HG03097 (cell line): ENCODE measurements around the gene RBMS1.
"Not testable (repeated sequence)": the region's sequence is repeated elsewhere in the genome, so short reads cannot be mapped to it uniquely, and the experiment has no call there.

Experiments used
- ATAC-seq: cut with Tn5 transposase; IDR thresholded peaks from one replicate; pipeline ENCODE4 v1.9.1; 2021; ENCODE audit not compliant: unreplicated experiment, low FRiP score

The RBMS1 gene

DNA sequence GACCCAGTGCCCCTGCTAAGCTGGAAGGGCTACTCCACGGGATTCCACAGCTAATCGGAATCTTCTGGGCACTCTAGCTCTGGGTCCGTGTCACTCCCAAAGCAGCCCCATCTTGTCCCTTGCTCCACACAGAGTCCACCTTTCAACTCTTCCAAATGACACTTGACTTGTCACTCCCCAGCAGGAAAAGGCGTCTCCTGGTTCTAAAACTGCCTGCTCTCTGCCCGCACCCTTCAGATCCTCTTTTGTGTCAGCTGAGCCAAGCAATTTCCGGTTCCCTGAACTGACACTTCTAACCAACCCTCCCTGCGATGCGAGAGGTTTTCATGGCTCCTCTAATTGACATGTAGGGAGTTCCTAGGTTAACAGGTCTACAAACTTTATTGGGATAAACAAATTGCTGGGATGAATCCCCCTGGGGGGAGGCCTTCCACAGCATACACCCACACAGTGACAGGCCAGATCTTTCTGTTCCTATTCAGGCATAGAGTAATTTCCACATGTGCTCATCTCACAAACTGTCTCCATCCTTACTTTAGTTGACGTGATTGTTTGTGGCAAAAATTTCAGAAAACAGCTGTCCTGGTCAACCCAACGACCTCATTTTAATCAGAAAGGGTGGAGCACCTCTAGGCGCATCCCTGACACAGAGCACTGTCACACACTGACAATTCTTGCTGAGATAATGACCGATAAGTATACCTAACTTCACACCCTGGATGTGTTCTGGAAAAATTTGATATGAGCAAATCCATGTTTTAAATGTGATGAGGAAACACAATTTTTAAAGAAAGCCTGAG is 104.9 kb downstream of the RBMS1 start:
- peak; percentile 60 for ATAC-seq

DNA sequence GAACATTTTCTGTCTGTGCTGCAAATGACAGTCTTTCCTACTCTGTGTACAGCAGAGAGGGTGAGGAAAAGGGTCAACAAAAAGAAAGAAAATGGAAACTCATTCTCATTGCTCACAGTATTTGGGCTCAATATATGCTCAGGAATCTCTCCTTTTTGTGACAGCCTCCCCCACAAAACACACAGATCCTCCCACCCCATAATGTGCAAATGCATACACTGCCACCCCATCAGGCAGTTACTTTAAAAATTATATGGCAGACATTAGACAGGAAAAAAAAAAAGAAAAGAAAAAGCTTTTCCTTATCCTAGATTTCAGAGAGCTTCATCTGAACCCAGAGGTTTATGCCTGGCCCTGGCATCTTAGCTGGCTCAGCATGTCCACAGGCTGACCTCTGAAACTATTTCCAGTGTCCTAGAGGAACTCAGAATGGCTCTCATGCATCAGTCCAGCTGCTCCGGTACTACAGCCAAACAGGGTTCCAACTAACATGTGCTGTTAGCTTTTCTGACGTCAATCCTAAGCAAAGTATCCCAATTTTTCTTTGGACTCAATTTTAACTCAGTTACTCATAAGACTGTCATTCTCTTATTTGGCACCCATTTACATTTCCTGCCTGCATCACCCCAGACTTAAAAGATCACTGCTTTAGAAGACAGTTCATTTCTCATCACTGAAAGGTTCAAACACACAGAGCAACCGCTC is 105.9 kb downstream of the RBMS1 start:
- ATAC-seq = no peak

DNA sequence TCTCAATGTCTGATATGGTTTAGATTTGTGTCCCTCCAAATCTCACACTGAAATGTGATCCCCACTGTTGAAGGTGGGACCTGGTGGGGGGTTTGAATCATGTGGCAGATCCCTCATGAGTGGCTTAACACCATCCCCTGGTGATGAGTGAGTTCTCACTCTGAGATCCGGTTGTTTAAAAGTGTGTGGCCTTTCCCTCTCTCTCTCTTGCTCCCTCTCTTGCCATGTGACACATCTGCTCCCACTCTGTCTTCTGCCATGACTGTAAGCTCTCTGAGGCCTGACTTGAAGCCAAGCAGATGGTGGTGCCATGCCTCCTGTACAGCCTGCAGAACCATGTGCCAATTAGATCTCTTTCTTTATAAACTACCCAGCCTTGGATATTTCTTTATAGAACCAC is 108.8 kb downstream of the RBMS1 start:
- ATAC-seq = no peak

DNA sequence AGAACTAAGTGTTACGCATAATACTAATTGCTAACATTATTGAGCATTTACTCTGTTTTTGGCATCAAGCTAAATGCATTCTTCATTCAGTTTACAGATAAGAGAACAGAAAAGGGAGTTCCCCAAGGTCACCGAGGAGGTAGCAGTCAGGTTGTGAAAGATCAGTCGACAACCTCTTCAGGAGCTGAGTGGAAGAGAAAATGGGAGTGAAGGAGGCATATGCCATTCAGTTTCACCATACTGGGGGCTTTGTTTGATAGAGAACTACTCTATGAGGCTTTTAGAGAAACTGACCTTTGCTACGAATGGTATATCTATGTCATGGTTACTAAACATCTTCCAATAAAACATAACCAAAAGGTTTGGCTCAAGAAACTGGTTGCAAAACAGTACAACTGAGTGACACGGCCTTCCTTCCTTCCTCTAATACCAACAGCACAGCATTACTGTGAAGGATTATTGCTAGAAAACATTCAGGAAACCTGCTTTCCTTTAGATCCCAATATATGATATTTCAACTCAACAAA is 112.1 kb downstream of the RBMS1 start:
- no peak for ATAC-seq

DNA sequence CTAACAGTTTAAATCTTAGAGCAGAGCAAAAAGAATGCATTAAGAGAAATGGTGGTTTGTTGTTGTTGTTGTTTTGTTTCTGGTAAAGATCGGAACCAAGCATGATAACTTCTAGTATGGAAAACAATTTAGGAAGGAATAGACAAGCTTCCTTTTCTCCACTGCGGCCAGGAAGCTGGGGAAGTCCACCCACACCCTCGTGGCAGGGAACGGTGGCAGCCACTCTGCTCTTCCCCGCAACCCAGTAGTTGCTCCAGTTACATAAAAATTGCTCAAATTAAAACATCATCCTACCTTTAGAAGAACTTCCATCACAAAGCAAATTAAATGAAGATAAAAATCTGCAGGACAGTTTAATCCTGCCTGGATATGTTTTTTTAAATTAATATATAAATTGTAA is 113.0 kb downstream of the RBMS1 start:
- no peak for ATAC-seq

DNA sequence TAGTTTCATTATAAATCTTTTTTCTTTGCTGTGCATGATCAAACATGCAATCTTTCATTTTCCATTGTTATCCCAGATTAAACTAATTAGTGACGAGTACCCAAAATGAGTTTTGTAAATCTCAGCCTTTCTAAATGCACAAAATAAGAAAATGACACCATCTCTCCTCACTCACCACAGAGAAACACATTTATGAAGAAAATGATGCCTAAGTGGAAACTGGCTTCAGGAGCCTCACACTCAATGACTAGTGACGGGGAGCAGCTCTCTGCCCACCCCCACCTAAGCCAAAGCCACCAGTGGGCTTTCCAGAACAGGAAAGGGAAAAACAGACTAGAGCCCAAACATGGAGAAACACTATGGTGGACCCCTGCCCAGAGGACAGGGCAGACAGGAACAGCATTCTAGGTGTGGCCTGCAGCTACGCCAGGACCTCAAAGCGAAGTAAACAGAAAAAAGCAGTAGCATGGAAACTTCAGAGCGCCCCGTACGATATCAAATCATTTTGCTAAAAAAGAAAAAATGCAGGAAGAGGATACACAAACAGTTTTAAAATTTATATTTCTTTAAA is 113.5 kb downstream of the RBMS1 start:
- no peak for ATAC-seq

DNA sequence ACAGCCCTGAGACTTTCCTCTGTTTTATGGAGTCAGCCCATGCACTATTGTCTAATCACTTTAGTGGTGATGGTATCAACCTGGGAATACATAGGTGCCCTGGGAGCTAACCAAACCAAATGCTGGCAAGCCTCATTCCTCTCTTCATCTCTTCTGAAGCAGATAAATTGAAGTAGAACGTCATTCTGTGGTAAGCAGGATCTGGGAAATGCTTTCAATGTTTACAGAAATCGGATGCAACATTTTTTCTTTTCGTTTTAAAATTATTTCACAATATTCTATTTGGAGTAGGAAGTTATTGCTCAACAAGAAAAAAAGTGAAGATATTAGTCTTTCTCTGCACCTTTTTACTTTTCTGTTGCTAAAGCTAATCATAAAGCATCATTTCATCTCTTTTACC is 114.2 kb downstream of the RBMS1 start:
- ATAC-seq = no peak

DNA sequence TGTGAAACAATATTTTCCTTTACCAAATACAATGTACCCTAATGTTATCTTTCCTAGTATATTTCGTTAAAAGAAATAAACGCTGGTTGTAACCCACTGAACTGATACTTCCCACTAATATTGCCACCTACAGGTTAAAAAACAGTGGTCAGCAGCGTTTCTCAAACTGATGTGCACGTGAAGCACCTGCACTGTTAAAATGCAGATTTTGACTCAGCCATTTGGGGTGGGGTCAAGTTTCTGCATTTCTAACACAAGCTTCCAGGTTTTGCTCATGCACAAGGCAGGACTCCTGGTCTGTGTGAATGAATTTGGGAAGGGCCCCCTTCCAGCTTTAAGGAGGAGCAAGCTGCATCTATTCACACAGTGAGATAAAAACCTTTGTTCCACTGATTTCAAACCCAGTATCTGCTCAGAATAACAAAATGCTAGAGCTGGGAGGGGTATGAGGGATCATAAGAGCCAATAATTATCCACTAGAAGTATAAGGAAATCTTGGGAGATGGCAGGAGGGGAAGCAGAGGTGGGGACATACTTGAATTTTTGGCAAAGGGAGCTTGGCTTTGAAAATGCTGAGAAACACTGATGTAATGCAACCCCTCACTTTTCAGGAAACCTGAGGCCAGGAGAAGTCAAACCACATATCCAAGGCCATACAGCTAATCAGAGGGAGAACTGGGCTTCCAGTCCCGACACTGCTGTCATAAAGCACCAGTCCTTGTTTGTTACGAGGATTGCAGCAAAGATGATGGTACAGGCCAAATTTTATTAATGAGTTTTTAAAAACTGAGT is 116.2 kb downstream of the RBMS1 start:
- ATAC-seq = no peak

DNA sequence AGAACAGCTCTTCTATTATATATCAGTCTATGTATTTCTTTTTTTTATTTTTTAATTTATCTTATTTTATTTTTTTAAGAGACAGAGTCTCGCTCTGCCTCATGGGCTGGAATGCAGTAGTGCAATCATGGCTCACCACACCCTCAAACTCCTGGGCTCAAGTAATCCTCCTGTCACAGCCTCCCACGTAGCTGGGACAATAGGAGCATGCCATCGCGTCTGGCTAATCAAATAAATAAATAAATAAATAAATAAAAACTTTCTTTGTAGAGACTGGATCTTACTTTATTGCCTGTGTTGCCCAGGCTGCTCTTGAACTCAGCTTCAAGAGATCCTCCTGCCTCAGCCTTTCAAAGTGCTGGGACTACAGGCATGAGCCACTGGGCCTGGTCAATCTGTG is 117.0 kb downstream of the RBMS1 start:
- ATAC-seq = no peak

DNA sequence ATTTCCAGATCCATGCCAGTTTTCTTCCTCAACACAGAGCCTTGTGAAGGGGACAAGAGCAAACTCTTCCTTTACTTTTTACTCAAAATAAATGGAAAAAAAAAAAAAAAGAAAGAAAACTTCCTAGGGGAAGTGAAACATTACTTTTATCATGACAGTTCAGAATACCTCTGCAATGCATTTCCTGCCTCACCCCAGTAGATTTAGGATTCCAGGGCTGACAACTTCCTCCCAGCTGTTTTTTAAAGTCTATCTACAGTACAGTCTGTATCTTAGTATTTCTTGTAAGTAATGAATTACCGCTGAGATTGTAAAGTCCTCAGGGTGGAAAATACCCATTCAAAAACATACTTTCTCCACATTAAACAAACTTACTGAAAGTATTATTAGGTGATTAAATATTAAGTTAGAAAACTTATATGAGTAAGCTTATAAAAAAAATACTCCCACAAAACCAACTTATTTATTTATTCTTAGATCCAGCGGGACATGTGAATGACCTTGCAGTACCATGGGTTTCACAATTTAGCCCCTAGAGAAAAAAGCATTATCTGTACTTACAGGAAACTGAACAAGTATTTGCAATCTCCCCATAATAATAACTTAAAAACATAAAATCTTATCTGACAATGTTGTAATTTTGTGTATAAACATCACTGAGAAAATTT is 117.7 kb downstream of the RBMS1 start:
- no peak for ATAC-seq

DNA sequence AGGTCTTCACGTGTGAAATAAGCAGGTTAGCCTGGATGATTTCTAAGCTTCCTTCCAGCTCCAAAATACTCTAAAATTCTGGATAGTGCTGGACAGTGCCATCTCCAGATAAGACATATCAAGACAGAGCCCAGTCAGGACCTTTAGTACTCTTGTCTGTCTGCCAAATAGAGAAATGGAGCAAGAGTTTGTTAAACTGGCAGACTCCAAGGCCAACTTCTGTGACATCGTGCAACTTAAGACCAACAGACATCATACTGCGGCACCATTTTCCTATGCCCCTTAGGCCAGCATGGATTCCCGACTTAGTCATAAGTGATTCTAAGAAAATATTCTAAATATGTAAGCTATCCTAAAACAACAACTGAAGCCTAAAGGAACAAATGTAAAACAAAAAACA is 118.6 kb downstream of the RBMS1 start:
- ATAC-seq = no peak

DNA sequence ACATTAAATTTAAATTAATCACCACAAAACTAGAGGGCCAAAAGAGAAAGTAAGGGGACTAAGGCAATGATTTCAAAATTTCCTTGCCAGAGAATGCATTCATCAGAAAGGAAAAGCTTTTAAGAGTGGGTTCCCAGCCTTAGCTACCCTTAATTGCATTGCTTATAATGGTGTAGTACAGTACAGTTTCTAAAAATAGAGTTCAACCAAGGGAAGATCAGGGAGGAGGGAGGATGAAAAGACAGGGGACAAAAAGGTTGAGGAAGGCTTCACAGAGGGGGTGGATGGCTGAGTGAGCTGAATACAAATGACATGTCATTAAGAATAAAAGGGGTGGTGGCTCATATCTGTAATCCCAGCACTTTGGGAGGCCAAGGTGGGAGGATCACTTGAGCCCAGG is 119.9 kb downstream of the RBMS1 start:
- ATAC-seq = no peak

DNA sequence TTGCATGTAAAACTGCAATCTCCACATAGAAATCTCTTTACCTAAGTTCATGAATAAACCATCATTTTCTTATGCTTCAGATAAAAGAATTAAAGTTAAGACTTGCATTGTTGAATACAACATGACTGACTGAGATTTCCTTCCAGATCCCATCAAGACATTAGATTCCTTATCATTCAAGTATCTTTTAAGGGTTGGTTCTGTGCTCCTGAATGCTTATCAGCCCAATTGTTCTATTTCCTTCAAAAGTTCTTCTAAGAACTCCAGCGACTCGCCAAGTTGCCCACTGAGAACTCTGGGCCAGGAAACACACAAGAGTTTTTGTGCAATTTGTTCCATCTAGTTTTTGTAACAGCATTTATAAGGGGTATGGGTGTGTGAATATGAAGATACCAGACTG is 120.3 kb downstream of the RBMS1 start:
- ATAC-seq = no peak

DNA sequence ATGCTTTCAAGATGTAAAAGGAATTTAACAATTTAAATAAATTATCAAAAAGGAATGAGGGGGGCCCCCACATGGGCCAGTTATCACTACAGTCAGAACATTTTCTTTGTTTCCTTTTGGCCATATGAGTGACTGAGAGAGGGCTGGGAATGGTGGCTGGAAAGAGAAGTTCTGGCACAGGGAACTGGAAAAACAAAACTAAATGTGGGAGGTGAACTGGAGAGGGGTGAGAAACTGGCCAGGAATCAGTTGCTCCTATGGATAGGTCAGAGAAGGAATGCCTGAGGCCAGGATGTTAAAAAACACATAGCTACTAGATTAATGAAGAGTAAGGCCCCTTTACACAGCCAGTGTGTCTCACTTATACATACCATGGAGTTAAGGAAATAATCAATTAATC is 121.0 kb downstream of the RBMS1 start:
- ATAC-seq = no peak

DNA sequence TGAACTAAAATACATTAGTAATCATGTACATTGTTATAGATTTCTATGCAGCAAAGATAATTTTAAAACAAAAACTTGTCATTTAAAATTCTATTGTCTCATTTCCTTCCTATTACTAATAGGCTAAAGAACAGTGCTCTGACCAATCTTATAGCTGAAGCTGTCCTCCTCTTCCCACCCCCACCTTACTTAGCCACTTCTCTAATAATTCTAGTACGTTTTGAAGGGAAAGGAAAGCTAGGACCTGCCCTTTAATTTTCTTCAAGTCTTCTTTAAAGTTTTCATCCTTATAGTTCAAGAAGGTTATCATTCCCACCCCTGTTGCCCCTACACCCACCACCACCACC is 121.6 kb downstream of the RBMS1 start:
- ATAC-seq = no peak

DNA sequence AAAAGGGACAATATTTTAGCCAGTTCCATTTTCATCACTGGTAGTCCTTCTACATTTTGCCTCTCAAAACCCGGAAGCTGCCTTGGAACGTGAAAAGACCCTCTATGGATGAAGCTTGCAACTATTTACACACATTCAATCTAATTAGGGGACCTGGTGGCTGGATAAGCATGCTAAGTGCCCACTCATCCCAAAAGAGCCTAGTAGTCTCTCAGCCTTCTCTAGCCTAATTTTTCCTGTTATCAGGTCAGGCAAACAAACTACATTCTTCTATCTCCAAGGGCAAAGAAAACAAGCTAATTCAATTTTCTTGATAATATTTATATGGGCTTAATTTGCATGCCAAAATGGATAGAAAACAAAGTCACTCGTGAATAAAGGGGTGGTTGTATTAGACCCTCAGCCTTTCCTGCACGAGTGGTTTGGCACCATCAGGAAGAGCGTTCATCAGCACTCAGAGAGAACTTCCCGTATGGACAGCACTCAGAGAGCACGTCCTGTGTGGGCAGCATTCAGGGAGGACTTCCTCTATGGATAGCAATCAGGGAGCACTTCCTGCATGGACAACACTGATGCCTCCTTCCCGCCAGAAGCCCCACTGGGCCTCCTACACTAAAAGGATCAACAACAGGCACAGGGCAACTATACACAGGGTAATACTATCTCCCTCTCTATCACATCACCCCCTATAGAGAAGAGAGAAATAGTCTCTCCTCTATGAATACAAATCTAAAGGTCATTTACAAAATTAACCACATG is 122.2 kb downstream of the RBMS1 start:
- ATAC-seq = no peak

DNA sequence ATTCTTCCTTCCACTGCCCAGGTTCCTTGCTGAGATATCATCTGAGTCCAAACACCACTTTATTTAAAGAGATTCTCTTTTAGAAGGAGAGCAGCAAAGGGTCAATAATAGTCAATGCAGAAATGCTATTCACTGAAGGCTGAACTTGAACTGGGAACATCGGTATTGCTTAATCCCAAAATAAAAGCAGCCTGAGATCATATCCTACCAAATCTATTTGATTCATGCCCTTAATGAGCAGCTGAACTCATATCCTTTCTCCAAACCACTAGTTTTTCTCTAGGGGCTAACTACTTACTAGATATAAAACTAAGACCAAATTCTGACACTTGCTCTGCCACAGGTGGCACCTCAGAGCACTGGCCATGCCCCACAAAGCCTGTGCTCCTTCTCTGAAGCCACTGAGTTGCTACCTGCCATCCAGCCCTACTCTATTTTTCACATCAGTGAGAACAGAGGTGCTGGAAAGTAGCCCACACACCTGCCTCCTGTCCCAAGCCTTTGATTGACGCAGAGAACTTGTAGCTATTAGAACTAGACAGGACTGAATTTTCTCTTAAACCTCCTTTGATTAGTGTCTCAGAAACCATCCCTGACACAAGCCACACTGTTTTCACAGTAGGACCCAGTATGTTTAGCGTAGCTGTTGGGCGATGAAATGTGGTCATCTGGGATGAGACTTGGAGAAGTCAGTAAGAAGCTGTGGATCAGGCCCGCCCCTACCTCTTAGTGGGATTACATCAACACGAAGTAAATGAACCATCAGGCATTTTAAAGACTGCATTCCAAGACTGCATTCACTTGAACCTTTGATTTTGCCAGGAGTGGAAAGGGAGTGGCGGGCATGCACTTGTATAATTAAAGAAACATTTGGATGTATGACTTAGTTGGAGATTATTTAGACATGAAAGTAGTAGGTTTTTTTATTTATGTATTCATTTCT is 124.3 kb downstream of the RBMS1 start:
- no peak for ATAC-seq

DNA sequence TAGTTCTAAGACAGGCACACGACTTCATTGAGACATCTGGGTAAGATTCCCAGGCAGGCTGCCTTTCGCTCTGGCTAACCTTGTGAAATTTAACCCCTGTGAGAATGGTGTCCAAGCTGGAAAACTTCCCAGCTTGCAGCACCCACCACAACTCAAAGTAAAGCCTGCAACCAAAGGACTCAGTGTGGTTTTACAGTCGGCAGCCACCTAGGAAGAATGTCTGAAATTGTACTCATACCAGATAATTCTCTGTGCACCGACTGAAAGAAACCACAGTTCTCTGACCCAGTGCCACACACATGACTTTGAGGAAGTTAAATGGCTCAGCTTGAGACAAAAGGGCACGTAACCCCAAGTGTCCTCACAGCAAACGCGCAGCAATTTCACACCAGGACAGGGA is 125.7 kb downstream of the RBMS1 start:
- ATAC-seq = no peak

DNA sequence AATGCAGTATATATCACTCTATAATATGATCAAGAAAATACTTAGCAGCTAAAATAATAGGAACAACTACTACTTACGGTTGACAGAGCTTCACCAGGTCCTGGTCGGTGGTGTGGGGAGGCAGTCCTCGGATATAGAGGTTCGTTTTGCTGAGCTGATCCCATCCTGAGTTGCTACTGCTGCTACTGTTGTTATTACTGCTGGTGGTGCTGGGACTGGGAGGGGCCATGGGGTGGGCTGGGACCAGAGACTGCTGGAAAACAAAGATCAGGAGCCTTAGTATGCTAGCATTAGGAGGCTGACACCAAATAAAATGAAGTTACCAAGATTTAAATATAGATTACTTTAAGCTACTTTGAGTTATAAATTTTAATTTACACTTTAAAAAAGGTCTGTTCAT is 126.5 kb downstream of the RBMS1 start:
- not testable (repeated sequence) for ATAC-seq
